Osteocyte (in vitro differentiated cells): ENCODE data around the gene IFT172. TPM values are rescaled to one million over a fixed set of nuclear protein-coding genes. Genes with fewer than 3 reads are reported as not detected.

Experiments
- DNase-seq: peaks from one replicate; pipeline ENCODE4 v3.0.0; 2021; ENCODE audit warnings: mixed read lengths; ENCODE audit not compliant: unreplicated experiment; ENCODE audit errors: extremely low spot score
- H3K27ac Mint-ChIP-seq: one replicate; pipeline ENCODE4 v1.8.0; 2021; ENCODE audit warnings: mild to moderate bottlenecking, mixed read lengths; ENCODE audit not compliant: unreplicated experiment
- H3K27me3 Mint-ChIP-seq: one replicate; pipeline ENCODE4 v1.8.0; 2021; ENCODE audit warnings: mixed read lengths; ENCODE audit not compliant: unreplicated experiment
- H3K36me3 Mint-ChIP-seq: one replicate; pipeline ENCODE4 v1.8.0; 2021; ENCODE audit warnings: mixed read lengths; ENCODE audit not compliant: unreplicated experiment
- H3K4me1 Mint-ChIP-seq: one replicate; pipeline ENCODE4 v1.8.0; 2021; ENCODE audit warnings: mixed read lengths; ENCODE audit not compliant: unreplicated experiment
- H3K4me3 Mint-ChIP-seq: one replicate; pipeline ENCODE4 v1.8.0; 2021; ENCODE audit warnings: mild to moderate bottlenecking, moderate library complexity, mixed read lengths; ENCODE audit not compliant: unreplicated experiment
- H3K9me3 Mint-ChIP-seq: one replicate; pipeline ENCODE4 v1.8.0; 2021; ENCODE audit warnings: mixed read lengths; ENCODE audit not compliant: unreplicated experiment
- total RNA-seq: library from RNA; stranded (reverse); gene quantifications from 2 replicates; pipeline ENCODE4 v1.2.1, GENCODE V29; 2021
- TF ChIP-seq, protein P1 (sequence below): fragments of 200-600 bp; sonication (generic); IDR thresholded peaks from 2 replicates; pipeline ENCODE4 v1.5.0; 2021; ENCODE audit warnings: antibody characterized with exemption, mild to moderate bottlenecking, moderate library complexity

The IFT172 gene
- total RNA-seq, 1 donor from 2014 or later = 42.5 TPM

DNA sequence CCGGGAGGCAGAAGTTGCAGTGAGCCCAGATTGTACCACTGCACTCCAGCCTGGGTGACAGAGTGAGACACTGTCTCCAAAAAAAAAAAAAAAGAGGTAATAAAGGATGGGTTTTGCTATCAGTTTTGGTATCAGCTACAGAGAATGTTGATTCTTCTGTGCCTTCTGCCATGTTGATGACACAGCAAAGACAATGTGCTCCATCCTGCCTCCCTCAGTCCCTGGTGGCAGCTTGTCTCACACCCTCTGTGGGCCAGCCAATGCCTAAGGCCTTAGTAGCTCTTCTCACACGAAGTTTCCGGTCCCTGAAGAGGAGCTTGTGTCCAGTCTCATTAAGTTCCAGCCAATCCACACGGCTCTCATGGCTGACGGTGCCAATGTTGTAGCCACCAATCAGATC, 17.6 kb downstream of the IFT172 start:
- Mint-ChIP-seq H3K36me3 (peaks cover 34% of the 10 kb centered on the region), H3K4me1 (no peaks in the 10 kb centered on the region), H3K27ac (no peak overlapping the region), H3K9me3 (no peaks in the 10 kb centered on the region), H3K4me3 (no peak overlapping the region), H3K27me3 (no peaks in the 10 kb centered on the region)
- DNase-seq = no peak
- TF ChIP-seq, protein P1, sequence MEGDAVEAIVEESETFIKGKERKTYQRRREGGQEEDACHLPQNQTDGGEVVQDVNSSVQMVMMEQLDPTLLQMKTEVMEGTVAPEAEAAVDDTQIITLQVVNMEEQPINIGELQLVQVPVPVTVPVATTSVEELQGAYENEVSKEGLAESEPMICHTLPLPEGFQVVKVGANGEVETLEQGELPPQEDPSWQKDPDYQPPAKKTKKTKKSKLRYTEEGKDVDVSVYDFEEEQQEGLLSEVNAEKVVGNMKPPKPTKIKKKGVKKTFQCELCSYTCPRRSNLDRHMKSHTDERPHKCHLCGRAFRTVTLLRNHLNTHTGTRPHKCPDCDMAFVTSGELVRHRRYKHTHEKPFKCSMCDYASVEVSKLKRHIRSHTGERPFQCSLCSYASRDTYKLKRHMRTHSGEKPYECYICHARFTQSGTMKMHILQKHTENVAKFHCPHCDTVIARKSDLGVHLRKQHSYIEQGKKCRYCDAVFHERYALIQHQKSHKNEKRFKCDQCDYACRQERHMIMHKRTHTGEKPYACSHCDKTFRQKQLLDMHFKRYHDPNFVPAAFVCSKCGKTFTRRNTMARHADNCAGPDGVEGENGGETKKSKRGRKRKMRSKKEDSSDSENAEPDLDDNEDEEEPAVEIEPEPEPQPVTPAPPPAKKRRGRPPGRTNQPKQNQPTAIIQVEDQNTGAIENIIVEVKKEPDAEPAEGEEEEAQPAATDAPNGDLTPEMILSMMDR = no peak

DNA sequence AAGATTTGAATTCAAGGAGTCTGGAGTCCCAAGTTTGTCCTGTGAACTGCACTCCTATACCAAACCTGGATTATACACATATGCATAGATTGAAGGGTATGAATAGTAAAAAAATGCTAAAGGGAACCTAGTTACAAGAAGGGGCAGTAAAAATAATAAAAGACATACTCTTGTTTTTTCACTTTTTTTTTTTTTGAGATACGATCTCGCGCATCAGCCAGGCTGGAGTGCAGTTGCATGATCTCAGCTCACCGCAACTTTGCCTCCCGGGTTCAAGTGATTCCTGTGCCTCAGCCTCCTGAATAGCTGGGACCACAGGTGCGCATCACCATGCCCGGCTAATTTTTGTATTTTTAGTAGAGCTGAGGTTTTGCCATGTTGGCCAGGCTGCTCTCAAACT, 25.1 kb downstream of the IFT172 start:
- Mint-ChIP-seq H3K4me1 (no peaks in the 10 kb centered on the region), H3K27me3 (no peaks in the 10 kb centered on the region), H3K4me3 (no peak overlapping the region), H3K27ac (no peak overlapping the region), H3K9me3 (no peaks in the 10 kb centered on the region), H3K36me3 (peaks cover 35% of the 10 kb centered on the region)
- TF ChIP-seq, protein P1 = no peak
- DNase-seq = no peak

DNA sequence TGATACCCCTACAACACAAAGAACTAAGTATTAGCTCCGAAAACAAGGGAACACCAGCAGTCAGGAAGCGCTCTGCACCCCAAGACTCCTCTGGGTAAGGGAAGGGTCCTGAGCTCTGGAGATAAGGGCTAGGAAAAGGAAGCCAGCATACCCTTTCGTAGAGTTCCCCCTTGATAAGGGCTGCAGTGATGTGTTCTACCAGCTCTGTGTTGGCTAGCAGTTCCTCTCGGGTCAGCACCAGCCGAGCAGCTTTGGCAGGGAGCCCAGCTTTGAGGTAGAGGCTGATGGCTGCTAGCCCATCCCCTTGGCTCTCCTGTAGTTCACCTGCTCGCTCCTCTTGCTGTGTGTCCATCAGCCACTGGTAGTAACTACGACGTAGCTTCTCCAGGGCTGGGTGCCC, 28.4 kb downstream of the IFT172 start:
- no peaks in the 10 kb centered on the region for H3K4me1 Mint-ChIP-seq
- H3K27ac Mint-ChIP-seq = no peak overlapping the region
- H3K36me3 Mint-ChIP-seq = peaks cover 48% of the 10 kb centered on the region

DNA sequence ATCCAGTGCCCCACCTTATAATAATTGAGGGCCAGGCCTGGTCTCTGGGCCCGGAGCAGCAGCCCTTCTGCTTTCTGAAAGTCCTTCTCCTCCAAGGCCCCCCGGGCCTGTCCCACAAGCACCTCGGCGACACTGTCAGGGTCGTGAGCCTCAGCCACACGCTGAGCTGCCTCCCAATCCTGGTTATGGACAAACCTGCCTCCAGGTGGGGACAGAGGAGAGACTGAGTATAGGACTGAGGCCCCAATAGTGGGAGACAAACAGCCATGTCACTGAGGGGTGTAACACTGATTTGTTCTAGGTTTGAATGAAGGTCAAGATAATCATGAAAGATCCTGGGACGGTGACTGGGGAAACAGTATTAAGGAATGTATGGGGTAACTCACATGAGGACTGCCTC, 35.6 kb downstream of the IFT172 start:
- H3K27ac Mint-ChIP-seq = no peak overlapping the region
- DNase-seq = no peak
- H3K36me3 Mint-ChIP-seq = peaks cover 42% of the 10 kb centered on the region
- H3K4me1 Mint-ChIP-seq = no peaks in the 10 kb centered on the region
- TF ChIP-seq, protein P1 = no peak
- H3K27me3 Mint-ChIP-seq = no peaks in the 10 kb centered on the region
- H3K9me3 Mint-ChIP-seq = no peaks in the 10 kb centered on the region
- no peak overlapping the region for H3K4me3 Mint-ChIP-seq

More for the DNA sequence above, 28.4 kb downstream of the IFT172 start:
- no peak for DNase-seq
- no peaks in the 10 kb centered on the region for H3K9me3 Mint-ChIP-seq
- TF ChIP-seq, protein P1 = no peak
- H3K27me3 Mint-ChIP-seq = no peaks in the 10 kb centered on the region
- no peak overlapping the region for H3K4me3 Mint-ChIP-seq

GRCh38 chr2:27451095-27451494, 38.4 kb downstream of the IFT172 start:
- TF ChIP-seq, protein P1 = no peak
- Mint-ChIP-seq H3K4me1 (no peaks in the 10 kb centered on the region), H3K27me3 (no peaks in the 10 kb centered on the region), H3K9me3 (no peaks in the 10 kb centered on the region), H3K4me3 (no peak overlapping the region), H3K27ac (no peak overlapping the region), H3K36me3 (peaks cover 52% of the 10 kb centered on the region)
- no peak for DNase-seq
